ENCODE measurements around the gene HEBP2. TPM values are rescaled to one million over a fixed set of nuclear protein-coding genes. Genes with fewer than 3 reads are reported as not detected.

The HEBP2 gene
- total RNA-seq, 1 experiment from 2014 or later: 40.9 TPM

DNA sequence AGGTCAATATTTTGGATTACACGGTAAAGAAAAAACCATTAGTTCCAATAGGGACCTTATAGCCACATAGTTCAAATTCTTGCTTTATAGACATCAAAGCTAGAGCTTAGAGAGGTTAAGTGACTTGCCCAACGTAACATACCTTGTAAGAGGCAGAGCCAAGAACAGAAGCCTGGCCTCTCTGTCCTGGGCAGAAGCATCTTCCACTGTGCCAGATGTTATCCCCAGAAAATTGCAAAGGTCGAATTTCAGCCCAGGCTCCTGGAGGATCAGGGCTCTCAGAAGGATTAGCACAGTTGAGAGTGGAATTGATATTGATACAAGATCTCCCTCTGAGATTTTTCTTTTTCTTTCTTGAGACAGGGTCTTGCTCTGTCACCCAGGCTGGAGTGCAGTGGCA is 20.2 kb upstream of the HEBP2 start:
- Mint-ChIP-seq H3K4me1 (peaks cover 32% of the 10 kb centered on the region), H3K36me3 (no peaks in the 10 kb centered on the region), H3K27me3 (ENCODE audit: low read depth) (no peaks in the 10 kb centered on the region), H3K4me3 (no peak overlapping the region), H3K9me3 (no peaks in the 10 kb centered on the region), H3K27ac (no peak overlapping the region)
- no peak for ATAC-seq
- DNase-seq (ENCODE audit: low spot score): no peak
- ChIA-PET CTCF (no interaction called here), POLR2A (interaction anchor here (0.5 kb wide), 2 partner anchors 227 to 1711 kb away, joined by 3 to 4 read pairs; no protein-coding TSS in a partner anchor)
- no peak for TF ChIP-seq USF2 (CRISPR knock-in tag; IDR thresholded peaks at IDR 0.05)
- TF ChIP-seq, protein P1, sequence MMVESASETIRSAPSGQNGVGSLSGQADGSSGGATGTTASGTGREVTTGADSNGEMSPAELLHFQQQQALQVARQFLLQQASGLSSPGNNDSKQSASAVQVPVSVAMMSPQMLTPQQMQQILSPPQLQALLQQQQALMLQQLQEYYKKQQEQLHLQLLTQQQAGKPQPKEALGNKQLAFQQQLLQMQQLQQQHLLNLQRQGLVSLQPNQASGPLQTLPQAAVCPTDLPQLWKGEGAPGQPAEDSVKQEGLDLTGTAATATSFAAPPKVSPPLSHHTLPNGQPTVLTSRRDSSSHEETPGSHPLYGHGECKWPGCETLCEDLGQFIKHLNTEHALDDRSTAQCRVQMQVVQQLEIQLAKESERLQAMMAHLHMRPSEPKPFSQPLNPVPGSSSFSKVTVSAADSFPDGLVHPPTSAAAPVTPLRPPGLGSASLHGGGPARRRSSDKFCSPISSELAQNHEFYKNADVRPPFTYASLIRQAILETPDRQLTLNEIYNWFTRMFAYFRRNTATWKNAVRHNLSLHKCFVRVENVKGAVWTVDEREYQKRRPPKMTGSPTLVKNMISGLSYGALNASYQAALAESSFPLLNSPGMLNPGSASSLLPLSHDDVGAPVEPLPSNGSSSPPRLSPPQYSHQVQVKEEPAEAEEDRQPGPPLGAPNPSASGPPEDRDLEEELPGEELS (CRISPR knock-in tag; IDR thresholded peaks at IDR 0.05): no peak
- no peak for TF ChIP-seq ETV6 (CRISPR knock-in tag; IDR thresholded peaks at IDR 0.05)
- TF ChIP-seq, protein P2, sequence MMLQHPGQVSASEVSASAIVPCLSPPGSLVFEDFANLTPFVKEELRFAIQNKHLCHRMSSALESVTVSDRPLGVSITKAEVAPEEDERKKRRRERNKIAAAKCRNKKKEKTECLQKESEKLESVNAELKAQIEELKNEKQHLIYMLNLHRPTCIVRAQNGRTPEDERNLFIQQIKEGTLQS (CRISPR knock-in tag; conservative IDR thresholded peaks at IDR 0.05): no peak
- no peak for TF ChIP-seq ZNF317 (CRISPR knock-in tag; IDR thresholded peaks at IDR 0.05; ENCODE audit: borderline replicate concordance, low read depth)
- TF ChIP-seq NFE2L1 (CRISPR knock-in tag; IDR thresholded peaks at IDR 0.05): no peak

- H3K4me1 Mint-ChIP-seq: peaks cover 39% of the 10 kb centered on the region
- H3K27ac Mint-ChIP-seq: no peak overlapping the region
- ATAC-seq (no peak), DNase-seq (ENCODE audit: low spot score) (no peak)
- H3K36me3 Mint-ChIP-seq: no peaks in the 10 kb centered on the region
- POLR2A ChIA-PET: no interaction called here
- no peaks in the 10 kb centered on the region for H3K27me3 Mint-ChIP-seq (ENCODE audit: low read depth)
- H3K4me3 Mint-ChIP-seq: no peak overlapping the region
- H3K9me3 Mint-ChIP-seq: no peaks in the 10 kb centered on the region
- CTCF ChIA-PET: interaction anchor here (0.6 to 1.8 kb wide), 2 partner anchors 8 to 274 kb away, joined by 3 to 4 read pairs; no protein-coding TSS in a partner anchor
- TF ChIP-seq ZNF671 (CRISPR knock-in tag; IDR thresholded peaks at IDR 0.05): no peak
These were observed 17.1 kb upstream of the HEBP2 start for GRCh38 chr6:138386897-138387296.

GRCh38 chr6:138387577-138388368 is 16.2 kb upstream of the HEBP2 start:
- Mint-ChIP-seq H3K27me3 (ENCODE audit: low read depth) (no peaks in the 10 kb centered on the region), H3K9me3 (no peaks in the 10 kb centered on the region), H3K4me3 (no peak overlapping the region), H3K27ac (peak overlapping the region; percentile 59; the same call in 1 of the 2 replicates), H3K4me1 (peaks cover 35% of the 10 kb centered on the region), H3K36me3 (no peaks in the 10 kb centered on the region)
- CTCF ChIA-PET: interaction anchor here (1.2 to 1.7 kb wide), 3 partner anchors 15 to 49 kb away, joined by 3 to 5 read pairs (median 4); partner anchors contain the start of gene HEBP2
- TF ChIP-seq EMX1 (CRISPR knock-in tag; IDR thresholded peaks at IDR 0.05) (no peak), GRHL2 (CRISPR knock-in tag; IDR thresholded peaks at IDR 0.05; ENCODE audit: insufficient replicate concordance, severe bottlenecking) (no peak), SMAD3 (CRISPR knock-in tag; IDR thresholded peaks at IDR 0.05; ENCODE audit: borderline replicate concordance) (no peak), FOXP1 (CRISPR knock-in tag; IDR thresholded peaks at IDR 0.05; ENCODE audit: borderline replicate concordance) (no peak), ERG (CRISPR knock-in tag; IDR thresholded peaks at IDR 0.05) (no peak), TEAD4 (CRISPR knock-in tag; IDR thresholded peaks at IDR 0.05) (no peak), ELF4 (CRISPR knock-in tag; IDR thresholded peaks at IDR 0.05; ENCODE audit: low read depth) (no peak), ZNF396 (CRISPR knock-in tag; IDR thresholded peaks at IDR 0.05; ENCODE audit: borderline replicate concordance) (no peak), NR3C1 (CRISPR knock-in tag; conservative IDR thresholded peaks at IDR 0.05; ENCODE audit: low read depth) (no peak), ZNF232 (CRISPR knock-in tag; IDR thresholded peaks at IDR 0.05) (no peak)
- POLR2A ChIA-PET: no interaction called here
- no peak for DNase-seq (ENCODE audit: low spot score)
- peak; percentile 34 for ATAC-seq

Measured in WTC11 (cell line).